ENCODE results near the gene C22orf42. TPM values are rescaled to one million over a fixed set of nuclear protein-coding genes. Genes with fewer than 3 reads are reported as not detected.

Gene C22orf42
- total RNA-seq, 1 experiment from 2014 or later, result not detected

DNA sequence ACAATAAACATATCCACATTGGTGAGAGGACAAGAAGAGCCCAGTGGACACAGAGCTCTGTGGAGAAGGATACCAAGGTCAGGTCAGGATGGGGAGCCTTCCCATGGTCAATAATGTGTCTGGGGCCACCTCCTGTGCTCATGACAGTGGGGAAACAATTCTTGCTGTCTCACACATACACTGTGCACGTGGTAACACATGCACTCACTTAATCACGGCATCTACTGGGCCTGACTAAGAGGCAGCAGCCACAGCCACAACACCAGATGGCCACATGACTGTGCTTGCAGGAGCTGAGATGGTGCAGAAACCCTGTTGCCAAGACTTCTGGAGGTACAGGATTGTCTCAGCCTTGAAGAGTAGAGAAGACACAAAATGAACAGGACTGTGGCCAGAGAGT lies 28.6 kb downstream of the C22orf42 start:
- no peak for DNase-seq
- no peaks in the 10 kb centered on the region for H3K4me1 ChIP-seq
- no peaks in the 10 kb centered on the region for H3K9me3 ChIP-seq (replicated peaks)

GRCh38 chr22:32127904-32128303 lies 31.2 kb downstream of the C22orf42 start:
- DNase-seq, result no peak
- no peaks in the 10 kb centered on the region for H3K4me1 ChIP-seq
- no peaks in the 10 kb centered on the region for H3K27me3 ChIP-seq
- H3K27ac ChIP-seq, result no peak overlapping the region
- no peaks in the 10 kb centered on the region for H3K36me3 ChIP-seq
- H3K4me3 ChIP-seq, result no peak overlapping the region
- H3K9me3 ChIP-seq (replicated peaks), result no peaks in the 10 kb centered on the region

More for the DNA sequence above, 28.6 kb downstream of the C22orf42 start:
- no peaks in the 10 kb centered on the region for H3K36me3 ChIP-seq
- H3K27me3 ChIP-seq, result no peaks in the 10 kb centered on the region
- no peak overlapping the region for H3K4me3 ChIP-seq
- no peak overlapping the region for H3K27ac ChIP-seq

DNA sequence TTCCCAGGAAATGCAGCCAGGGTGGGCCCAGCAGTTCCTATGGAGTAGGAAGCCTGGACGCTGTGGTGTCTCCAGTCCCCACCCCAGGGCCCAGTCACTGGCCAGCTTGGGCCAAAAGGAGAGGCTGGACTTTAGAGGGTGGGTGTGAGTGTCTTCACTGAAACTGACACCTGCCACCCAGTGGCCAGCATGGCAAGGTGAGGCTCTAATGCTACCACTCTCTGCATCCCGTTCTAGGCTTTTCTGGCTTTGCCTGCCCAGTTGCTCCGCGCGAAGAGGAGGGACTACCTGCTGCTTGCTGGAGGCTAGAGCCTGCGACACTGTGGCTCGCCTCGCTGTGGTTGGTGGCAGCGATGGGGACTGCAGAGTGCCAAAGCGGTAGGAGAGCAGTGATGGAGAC lies 35.4 kb downstream of the C22orf42 start:
- no peaks in the 10 kb centered on the region for H3K27me3 ChIP-seq
- H3K27ac ChIP-seq, result no peak overlapping the region
- no peak overlapping the region for H3K4me3 ChIP-seq
- no peak for DNase-seq
- H3K9me3 ChIP-seq (replicated peaks), result no peaks in the 10 kb centered on the region
- no peaks in the 10 kb centered on the region for H3K36me3 ChIP-seq
- no peaks in the 10 kb centered on the region for H3K4me1 ChIP-seq

- Histone ChIP-seq H3K4me1 (no peaks in the 10 kb centered on the region), H3K36me3 (no peaks in the 10 kb centered on the region), H3K27me3 (no peaks in the 10 kb centered on the region), H3K9me3 (replicated peaks) (no peaks in the 10 kb centered on the region), H3K27ac (no peak overlapping the region), H3K4me3 (no peak overlapping the region)
- DNase-seq, result no peak
Observed at GRCh38 chr22:32122899-32123298, 36.2 kb downstream of the C22orf42 start.

- no peak for DNase-seq
- Histone ChIP-seq H3K4me3 (no peak overlapping the region), H3K36me3 (no peaks in the 10 kb centered on the region), H3K4me1 (no peaks in the 10 kb centered on the region), H3K27me3 (no peaks in the 10 kb centered on the region), H3K9me3 (replicated peaks) (no peaks in the 10 kb centered on the region), H3K27ac (no peak overlapping the region)
Observed at GRCh38 chr22:32120603-32121002, 38.5 kb downstream of the C22orf42 start.

GRCh38 chr22:32119568-32120235 lies 39.4 kb downstream of the C22orf42 start:
- no peak for DNase-seq
- no peaks in the 10 kb centered on the region for H3K36me3 ChIP-seq

DNA sequence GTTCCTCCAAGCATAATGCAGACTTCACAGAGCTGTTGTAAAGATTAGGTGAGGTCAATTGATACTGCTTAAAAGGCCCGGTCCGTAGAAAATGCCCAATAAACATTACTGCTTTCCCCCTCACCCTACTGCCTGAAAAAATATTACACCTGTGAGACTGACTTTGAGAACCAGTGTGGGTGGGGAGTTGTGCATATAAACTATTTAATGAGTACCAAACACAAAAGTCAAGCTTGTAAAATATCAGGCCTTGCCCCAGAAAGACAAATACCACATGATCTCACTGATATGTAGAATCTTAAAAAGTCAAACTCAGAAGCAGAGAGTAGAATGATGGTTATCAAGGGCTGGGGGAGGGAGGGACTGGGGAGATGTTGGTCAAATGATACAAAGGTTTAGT lies 46.7 kb downstream of the C22orf42 start:
- Histone ChIP-seq H3K4me3 (no peak overlapping the region), H3K9me3 (replicated peaks) (no peaks in the 10 kb centered on the region), H3K27me3 (no peaks in the 10 kb centered on the region), H3K36me3 (no peaks in the 10 kb centered on the region), H3K4me1 (no peaks in the 10 kb centered on the region), H3K27ac (no peak overlapping the region)
- DNase-seq, result no peak

More at GRCh38 chr22:32119568-32120235, 39.4 kb downstream of the C22orf42 start:
- H3K4me3 ChIP-seq, result no peak overlapping the region
- H3K27me3 ChIP-seq, result no peaks in the 10 kb centered on the region
- H3K27ac ChIP-seq, result no peak overlapping the region
- no peaks in the 10 kb centered on the region for H3K4me1 ChIP-seq
- no peaks in the 10 kb centered on the region for H3K9me3 ChIP-seq (replicated peaks)

GRCh38 chr22:32106930-32107329 lies 52.2 kb downstream of the C22orf42 start:
- DNase-seq, result peak in 1 of 2 experiments; percentile 49
- H3K27ac ChIP-seq, result no peak overlapping the region
- no peaks in the 10 kb centered on the region for H3K4me1 ChIP-seq
- H3K9me3 ChIP-seq (replicated peaks), result no peaks in the 10 kb centered on the region
- no peaks in the 10 kb centered on the region for H3K27me3 ChIP-seq
- H3K36me3 ChIP-seq, result no peaks in the 10 kb centered on the region
- no peak overlapping the region for H3K4me3 ChIP-seq

DNA sequence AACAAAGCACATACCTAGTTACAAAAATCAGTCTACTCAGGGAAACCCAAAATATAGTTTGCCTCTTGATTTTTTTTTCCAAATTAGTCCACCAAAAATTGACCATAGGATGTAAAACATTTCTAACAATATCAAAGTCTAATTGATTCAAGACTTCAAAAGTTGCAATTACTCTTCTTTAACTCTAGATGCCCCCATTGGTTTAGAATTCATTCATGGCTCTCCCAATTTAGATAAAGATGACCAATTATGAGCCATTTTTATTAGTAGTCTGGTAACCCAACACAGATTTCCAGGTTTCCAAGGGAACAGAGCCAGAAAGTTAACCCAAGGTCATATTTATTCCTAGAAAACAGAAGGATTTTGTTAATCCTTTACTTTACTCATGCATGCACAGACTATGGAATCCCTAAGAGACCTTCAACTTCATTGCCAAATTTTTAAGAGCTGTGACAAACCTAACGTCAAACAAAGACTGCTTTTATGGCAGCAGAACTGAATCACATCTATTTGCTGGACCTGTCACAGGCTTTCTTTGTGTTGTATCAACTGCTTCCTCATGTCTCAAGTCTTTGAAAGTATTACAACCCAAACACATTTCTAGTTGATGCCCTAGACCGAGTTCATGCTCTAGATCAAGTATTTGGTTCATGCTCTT lies 55.3 kb downstream of the C22orf42 start:
- no peaks in the 10 kb centered on the region for H3K27me3 ChIP-seq
- H3K4me3 ChIP-seq, result no peak overlapping the region
- DNase-seq, result peak in 1 of 2 experiments; percentile 2
- H3K27ac ChIP-seq, result no peak overlapping the region
- H3K4me1 ChIP-seq, result no peaks in the 10 kb centered on the region
- H3K36me3 ChIP-seq, result no peaks in the 10 kb centered on the region
- no peaks in the 10 kb centered on the region for H3K9me3 ChIP-seq (replicated peaks)

GRCh38 chr22:32100711-32101110 lies 58.4 kb downstream of the C22orf42 start:
- no peak overlapping the region for H3K4me3 ChIP-seq
- H3K9me3 ChIP-seq (replicated peaks), result no peaks in the 10 kb centered on the region
- H3K27ac ChIP-seq, result no peak overlapping the region
- no peak for DNase-seq
- H3K4me1 ChIP-seq, result no peaks in the 10 kb centered on the region
- H3K36me3 ChIP-seq, result no peaks in the 10 kb centered on the region
- no peaks in the 10 kb centered on the region for H3K27me3 ChIP-seq

Other genes with a start within 250 kb of the C22orf42 start
- 100 and 106 TPM in 2 replicates for gene YWHAH, start 214.8 kb downstream of the C22orf42 start, total RNA-seq (2014; rRNA removed; shearing (Covaris generic))
- not detected in 2 replicates for gene SLC5A1, start 116.0 kb downstream of the C22orf42 start, total RNA-seq (2014; rRNA removed; shearing (Covaris generic))
- gene RFPL2, start 45.8 kb upstream of the C22orf42 start, total RNA-seq (2014; rRNA removed; shearing (Covaris generic)), result not detected in 2 replicates
- 0.10 TPM in 1 of 2 replicates, not detected in the other for gene SLC5A4, start 96.0 kb upstream of the C22orf42 start, total RNA-seq (2014; rRNA removed; shearing (Covaris generic))
- gene RFPL3, start 198.6 kb upstream of the C22orf42 start, total RNA-seq (2014; rRNA removed; shearing (Covaris generic)), result not detected in 2 replicates